K562 (cell line): ENCODE measurements around the gene HS2ST1. TPM values are rescaled to one million over a fixed set of nuclear protein-coding genes. Genes with fewer than 3 reads are reported as not detected.

ENCODE experiments used
- ATAC-seq: fragments of 200-7000 bp; cut with Tn5 transposase; 3 replicates; pipeline ENCODE4 v1.9.1; 2020; ENCODE audit warnings: moderate library complexity
- BruUV-seq: library from RNA; stranded (reverse); fragments of 400-500 nt; replicated peaks from 2 replicates; lab custom pipeline; 2021; lab: Mats Ljungman, UMichigan
- CTCF ChIA-PET: fragments of 300-600 bp; formaldehyde crosslinking; extraction: SDS; loops from one replicate; lab custom pipeline; 2021; ENCODE audit warnings: low intra/inter-chr PET ratio; lab: Yijun Ruan, JAX
- POLR2A ChIA-PET: fragments of 300-600, 350-650 bp; sonication (Branson Sonifier 250); formaldehyde crosslinking; extraction: SDS; loops from one replicate; lab custom pipeline; 2021; ENCODE audit warnings: antibody characterized with exemption, inconsistent platforms; lab: Yijun Ruan, JAX
- DNase-seq, 4 experiments: peaks; one replicate each; pipeline versions ENCODE4 v3.0.0 to v3.0.0-alpha.2; 2011 to 2018; ENCODE audit warnings: low spot score in 3 of 4, mixed read lengths in 3 of 4; ENCODE audit errors: extremely low read depth in 1 of 4
- FAIRE-seq: peaks from 2 replicates; lab custom pipeline; 2011; peaks lifted over from hg19 to GRCh38; lab: Jason Lieb, UNC
- H2AFZ ChIP-seq: 2 replicates; pipeline ENCODE4 v1.6.0; 2011; ENCODE audit warnings: low read depth, low read length, control low read depth, inconsistent platforms
- H3K27ac ChIP-seq: fragments of 200-600 bp; 3 replicates; pipeline ENCODE4 v1.8.0; 2011; ENCODE audit warnings: low read depth, mild to moderate bottlenecking, control low read depth, inconsistent platforms, low read length, moderate library complexity, mixed read lengths; ENCODE audit errors: extremely low read depth
- H3K27me3 ChIP-seq, 2 experiments: fragments of 300-600 bp in 1 of 2; 2 replicates in 1 of 2; 3 replicates in 1 of 2; pipeline versions ENCODE4 v1.6.0 to v1.8.0; 2011; ENCODE audit warnings: inconsistent platforms in 2 of 2, low read length in 2 of 2, mild to moderate bottlenecking in 1 of 2, mixed read lengths in 1 of 2, moderate library complexity in 1 of 2; ENCODE audit not compliant: control insufficient read depth in 2 of 2, insufficient read depth in 2 of 2
- H3K36me3 ChIP-seq: fragments of 300-600 bp; 3 replicates; pipeline ENCODE4 v1.8.0; 2011; ENCODE audit warnings: mild to moderate bottlenecking, low read length, inconsistent platforms; ENCODE audit not compliant: control insufficient read depth, insufficient read depth
- H3K4me1 ChIP-seq, 2 experiments: fragments of 200-600 bp in 1 of 2; replicated peaks in 1 of 2; 2 replicates in 1 of 2; 3 replicates in 1 of 2; pipeline versions ENCODE4 v1.5.1 to v1.8.0; 2011; ENCODE audit warnings: inconsistent platforms in 2 of 2, low read length in 2 of 2, mild to moderate bottlenecking in 1 of 2, mixed read lengths in 1 of 2, moderate library complexity in 1 of 2; ENCODE audit not compliant: control insufficient read depth in 2 of 2, insufficient read depth in 2 of 2
- H3K4me2 ChIP-seq: 2 replicates; pipeline ENCODE4 v1.6.1; 2011; ENCODE audit warnings: low read length, control low read depth, inconsistent platforms, mixed read lengths; ENCODE audit not compliant: insufficient read depth
- H3K4me3 ChIP-seq: fragments of 200-600 bp; sonication (generic), shearing (Covaris generic); 2 replicates; pipeline ENCODE4 v1.5.1; 2016; ENCODE audit warnings: control low read depth, inconsistent platforms
- H3K79me2 ChIP-seq: fragments of 200-600 bp; 3 replicates; pipeline ENCODE4 v1.8.0; 2011; ENCODE audit warnings: low read length, inconsistent platforms; ENCODE audit not compliant: control insufficient read depth, insufficient read depth
- H3K9ac ChIP-seq, 2 experiments: 2 replicates each; pipeline versions ENCODE4 v1.6.0 to v1.6.1; 2011; ENCODE audit warnings: low read depth in 2 of 2, low read length in 2 of 2, control low read depth in 1 of 2, inconsistent platforms in 1 of 2, mild to moderate bottlenecking in 1 of 2, mixed read lengths in 1 of 2; ENCODE audit not compliant: insufficient read depth in 1 of 2
- H3K9me1 ChIP-seq: one replicate; pipeline ENCODE4 v1.6.0; 2011; ENCODE audit warnings: inconsistent platforms, mild to moderate bottlenecking, low read length, moderate library complexity; ENCODE audit not compliant: control insufficient read depth, insufficient read depth
- H3K9me3 ChIP-seq: replicated peaks from 2 replicates; pipeline ENCODE4 v1.5.1; 2011; ENCODE audit warnings: low read depth, low read length, inconsistent platforms; ENCODE audit not compliant: control insufficient read depth, insufficient read depth
- H4K20me1 ChIP-seq: replicated peaks from 2 replicates; pipeline ENCODE4 v1.6.1; 2011; ENCODE audit warnings: low read length, inconsistent platforms, mixed read lengths; ENCODE audit not compliant: control insufficient read depth, insufficient read depth
- BMI1 ChIP-seq: fragments of 150-350 bp; IDR thresholded peaks from 2 replicates; pipeline ENCODE4 v1.6.1; 2014; ENCODE audit warnings: low read length
- CBX8 ChIP-seq: fragments of 200-600 bp; sonication (generic); IDR thresholded peaks from 2 replicates; pipeline ENCODE4 v1.6.1; 2012; ENCODE audit warnings: borderline replicate concordance, mixed run types, low read depth, mild to moderate bottlenecking, moderate library complexity, mixed read lengths, low read length, control low read depth, inconsistent platforms; ENCODE audit not compliant: poor library complexity, severe bottlenecking; ENCODE audit errors: extremely low read depth
- HCFC1 ChIP-seq: IDR thresholded peaks from 2 replicates; pipeline ENCODE4 v1.6.1; 2012; ENCODE audit warnings: low read depth, low read length, improper control_type of control experiment
- MYC ChIP-seq, 2 experiments: fragments of 250-450 bp in 1 of 2; sonication (Bioruptor Pico) in 1 of 2; IDR thresholded peaks; 2 replicates each; pipeline versions ENCODE4 v1.5.1 to v1.6.1; 2012 to 2021; ENCODE audit warnings: low read depth in 2 of 2, borderline replicate concordance in 1 of 2, improper control_type of control experiment in 1 of 2, low read length in 1 of 2, mild to moderate bottlenecking in 1 of 2, moderate library complexity in 1 of 2
- NBN ChIP-seq: fragments of 450-650 bp; IDR thresholded peaks from 2 replicates; pipeline ENCODE4 v1.6.1; 2016; ENCODE audit warnings: low read depth, mild to moderate bottlenecking
- RBBP5 ChIP-seq: fragments of 200-600 bp; sonication (generic); IDR thresholded peaks from 2 replicates; pipeline ENCODE4 v1.6.1; 2012; ENCODE audit warnings: borderline replicate concordance, mild to moderate bottlenecking, low read length, control low read depth, inconsistent platforms; ENCODE audit not compliant: insufficient read depth, poor library complexity, severe bottlenecking
- SAP30 ChIP-seq: fragments of 200-600 bp; sonication (generic); IDR thresholded peaks from 2 replicates; pipeline ENCODE4 v1.6.1; 2012; ENCODE audit warnings: borderline replicate concordance, low read depth, mild to moderate bottlenecking, moderate library complexity, low read length, control low read depth, inconsistent platforms; ENCODE audit not compliant: insufficient read depth, poor library complexity, severe bottlenecking
- ZKSCAN1 ChIP-seq: fragments of 150-350 bp; IDR thresholded peaks from 2 replicates; pipeline ENCODE4 v1.6.1; 2016; ENCODE audit warnings: low read depth, low read length
- ZNF239 ChIP-seq: fragments of 250-450 bp; sonication (Bioruptor Pico); IDR thresholded peaks from 2 replicates; pipeline ENCODE4 v1.4.0; 2020; ENCODE audit warnings: mild to moderate bottlenecking
- WGBS: fragments of 100-300 bp; shearing (Covaris generic); methylation state at CpG from one replicate; pipeline ENCODE4 v1.1.6; 2016; ENCODE audit warnings: low coverage, mixed read lengths; ENCODE audit not compliant: insufficient coverage; ENCODE audit errors: missing lambda C conversion rate; 5-methylcytosine and 5-hydroxymethylcytosine counted together
- in situ Hi-C: fragments of 300-500 bp; cut with MboI; formaldehyde crosslinking; loops from 4 replicates; pipeline ENCODE4 v1.15.0; 2018; ENCODE audit warnings: inconsistent platforms, mixed read lengths
- intact Hi-C: fragments of 100-400 bp; cut with micrococcal nuclease; formaldehyde crosslinking; loops from 2 replicates; pipeline ENCODE4 v1.14.2; 2022
- polyA plus RNA-seq, 8 experiments: library from polyadenylated mRNA; depleted of rRNA in 4 of 8; stranded (reverse) in 5 of 8; unstranded in 3 of 8; fragments of >200 nt; fragmentation: Nextera tagmentation in 2 of 8; fragmentation: Illumina TruSeq in 1 of 8; extraction: Ambion mirVana in 2 of 8; extraction: Trizol in 1 of 8; gene quantifications; 2 replicates each; pipeline versions ENCODE4 v1.2.1 to v1.2.3, GENCODE V29; 2011 to 2014; ENCODE audit warnings: inconsistent platforms in 1 of 8, missing spikeins in 1 of 8
- total RNA-seq, 7 experiments: library from RNA; depleted of rRNA in 6 of 7; stranded (reverse); fragments of >200 nt in 6 of 7; fragmentation: Illumina TruSeq in 2 of 7; extraction: Trizol in 2 of 7; gene quantifications; 2 replicates each; pipeline versions ENCODE4 v1.2.1 to v1.2.3, GENCODE V29; 2011 to 2021; ENCODE audit warnings: low replicate concordance in 1 of 7
- TF ChIP-seq, protein P1 (sequence below): IDR thresholded peaks from 2 replicates; pipeline ENCODE4 v1.6.1; 2014; ENCODE audit warnings: antibody characterized with exemption

HS2ST1 gene
- total and polyA plus RNA-seq, 9 of the 15 experiments (the other 6 are each of a cell fraction or from before 2014, with no cell fraction given), result 7.7 to 43.3 (median 25.8) TPM

DNA sequence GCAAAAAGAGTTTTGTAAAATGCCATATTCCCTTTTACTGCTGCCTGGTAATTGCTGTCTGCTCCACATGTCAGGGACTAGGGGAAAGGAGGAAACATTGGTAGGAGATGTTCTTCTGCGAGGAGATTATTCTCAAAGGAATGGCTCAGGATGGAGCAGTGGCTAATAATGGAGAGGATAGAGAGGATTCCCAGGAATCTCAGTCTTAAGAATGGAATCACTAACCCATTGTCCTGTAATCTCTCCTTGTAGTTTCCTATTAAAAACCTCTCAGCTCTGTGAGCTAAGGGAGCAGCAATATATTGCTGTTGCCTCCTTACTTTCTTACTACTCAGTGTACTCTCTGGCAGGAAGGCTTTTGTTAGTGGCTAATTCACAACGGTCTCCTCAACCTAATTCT is 175.4 kb downstream of the HS2ST1 start:
- H3K4me3 ChIP-seq, result no peak overlapping the region
- 0 out of 5 replicates have a peak, but pooled peaks cover 0 to 4% of the 10 kb centered on the region in 2 experiments for H3K4me1 ChIP-seq
- TF ChIP-seq MYC (IDR thresholded peaks at IDR 0.05; ENCODE audit: low read depth, low read length) (no peak), MYC (CRISPR knock-in tag; IDR thresholded peaks at IDR 0.05; ENCODE audit: borderline replicate concordance, low read depth) (no peak), SAP30 (no peak), HCFC1 (no peak), BMI1 (no peak), CBX8 (no peak), RBBP5 (no peak), ZKSCAN1 (no peak), ZNF239 (CRISPR knock-in tag) (no peak), NBN (no peak)
- TF ChIP-seq, protein P1, sequence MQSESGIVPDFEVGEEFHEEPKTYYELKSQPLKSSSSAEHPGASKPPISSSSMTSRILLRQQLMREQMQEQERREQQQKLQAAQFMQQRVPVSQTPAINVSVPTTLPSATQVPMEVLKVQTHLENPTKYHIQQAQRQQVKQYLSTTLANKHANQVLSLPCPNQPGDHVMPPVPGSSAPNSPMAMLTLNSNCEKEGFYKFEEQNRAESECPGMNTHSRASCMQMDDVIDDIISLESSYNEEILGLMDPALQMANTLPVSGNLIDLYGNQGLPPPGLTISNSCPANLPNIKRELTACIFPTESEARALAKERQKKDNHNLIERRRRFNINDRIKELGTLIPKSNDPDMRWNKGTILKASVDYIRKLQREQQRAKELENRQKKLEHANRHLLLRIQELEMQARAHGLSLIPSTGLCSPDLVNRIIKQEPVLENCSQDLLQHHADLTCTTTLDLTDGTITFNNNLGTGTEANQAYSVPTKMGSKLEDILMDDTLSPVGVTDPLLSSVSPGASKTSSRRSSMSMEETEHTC, result no peak
- no peaks in the 10 kb centered on the region for H3K27me3 ChIP-seq
- FAIRE-seq (no peak), ATAC-seq (no peak), DNase-seq (no peak)
- no peak overlapping the region for H2AFZ ChIP-seq
- peaks cover 18% of the 10 kb centered on the region; the same call in 2 of the 3 replicates for H3K36me3 ChIP-seq
- CTCF ChIA-PET, result interaction anchor here (0.6 kb wide), 1 partner anchor 15 kb away, joined by 3 read pairs; no protein-coding TSS in a partner anchor
- H3K27ac ChIP-seq, result no peak overlapping the region
- in situ Hi-C loops (loop anchor here (5.0 kb wide), 1 partner anchor 263 kb away; no protein-coding TSS in a partner anchor), intact Hi-C loops (loop anchor here (10.0 kb wide), 1 partner anchor 385 kb away; the partner anchor contains the start of gene SH3GLB1)
- H3K9ac ChIP-seq, result no peak overlapping the region
- H3K79me2 ChIP-seq, result no peaks in the 10 kb centered on the region
- BruUV-seq, result no TSS peak
- H3K9me1 ChIP-seq, result no peaks in the 10 kb centered on the region
- H4K20me1 ChIP-seq, result no peaks in the 10 kb centered on the region
- no peak overlapping the region for H3K4me2 ChIP-seq
- POLR2A ChIA-PET, result interaction anchor here (0.9 kb wide), 1 partner anchor 11 kb away, joined by 3 read pairs; no protein-coding TSS in a partner anchor
- WGBS, result 64% methylated on average over 2 of the region's 2 CpGs
- H3K9me3 ChIP-seq, result no peaks in the 10 kb centered on the region
